ENCODE results near the gene NPL.

Gene NPL

GRCh38 chr1:182778862-182779261 lies 10.7 kb upstream of the NPL start:
- DNase-seq (ENCODE audit: low spot score), result no peak

- DNase-seq (ENCODE audit: low spot score), result no peak
Measured at GRCh38 chr1:182779530-182779929, 10.0 kb upstream of the NPL start.

- peak; percentile 62 for DNase-seq (ENCODE audit: low spot score)
Measured at GRCh38 chr1:182781841-182782586, 7.6 kb upstream of the NPL start.

GRCh38 chr1:182782587-182782913 lies 7.0 kb upstream of the NPL start:
- no peak for DNase-seq (ENCODE audit: low spot score)

GRCh38 chr1:182783068-182783467 lies 6.5 kb upstream of the NPL start:
- DNase-seq (ENCODE audit: low spot score), result no peak

- DNase-seq (ENCODE audit: low spot score), result peak; percentile 46
Measured at GRCh38 chr1:182784556-182785171, 4.9 kb upstream of the NPL start.

- no peak for DNase-seq (ENCODE audit: low spot score)
Measured at GRCh38 chr1:182785181-182785580, 4.4 kb upstream of the NPL start.

GRCh38 chr1:182786223-182786994 lies 3.2 kb upstream of the NPL start:
- DNase-seq (ENCODE audit: low spot score), result peak; percentile 67

- no peak for DNase-seq (ENCODE audit: low spot score)
Measured at GRCh38 chr1:182786995-182787324, 2.6 kb upstream of the NPL start.

GRCh38 chr1:182791281-182792179 lies 2.0 kb downstream of the NPL start:
- no peak for DNase-seq (ENCODE audit: low spot score)

GRCh38 chr1:182794091-182794490 lies 4.5 kb downstream of the NPL start:
- no peak for DNase-seq (ENCODE audit: low spot score)

- no peak for DNase-seq (ENCODE audit: low spot score)
Measured at GRCh38 chr1:182794676-182795201, 5.2 kb downstream of the NPL start.

GRCh38 chr1:182795563-182796228 lies 6.1 kb downstream of the NPL start:
- DNase-seq (ENCODE audit: low spot score), result no peak

GRCh38 chr1:182802006-182802803 lies 12.6 kb downstream of the NPL start:
- DNase-seq (ENCODE audit: low spot score), result no peak

- no peak for DNase-seq (ENCODE audit: low spot score)
Measured at GRCh38 chr1:182803846-182804245, 14.3 kb downstream of the NPL start.

GRCh38 chr1:182806015-182806678 lies 16.6 kb downstream of the NPL start:
- DNase-seq (ENCODE audit: low spot score), result no peak

- no peak for DNase-seq (ENCODE audit: low spot score)
Measured at GRCh38 chr1:182807907-182808306, 18.3 kb downstream of the NPL start.

GRCh38 chr1:182809414-182809957 lies 19.9 kb downstream of the NPL start:
- peak; percentile 27 for DNase-seq (ENCODE audit: low spot score)

- DNase-seq (ENCODE audit: low spot score), result no peak
Measured at GRCh38 chr1:182811975-182812722, 22.6 kb downstream of the NPL start.

All from AG08395 (cell line).